GM23248 (cell line): ENCODE data around the gene PRRT3.

Source experiments
- EZH2 ChIP-seq: fragments of 200-600 bp; sonication (generic); IDR thresholded peaks from 2 replicates; pipeline ENCODE4 v1.6.1; 2018; ENCODE audit warnings: antibody characterized with exemption, mild to moderate bottlenecking; ENCODE audit not compliant: insufficient read depth, poor library complexity, severe bottlenecking
- EZH2phosphoT487 ChIP-seq: fragments of 200-600 bp; sonication (generic); IDR thresholded peaks from 2 replicates; pipeline ENCODE4 v1.6.1; 2018; ENCODE audit warnings: antibody characterized with exemption, moderate library complexity, mild to moderate bottlenecking, low read depth; ENCODE audit not compliant: insufficient read depth

- TF ChIP-seq EZH2 (no peak), EZH2phosphoT487 (no peak)
Measured at GRCh38 chr3:9957214-9957613, 5.0 kb upstream of the PRRT3 start.
